ENCODE results near the gene ACOT8. TPM values are rescaled to one million over a fixed set of nuclear protein-coding genes. Genes with fewer than 3 reads are reported as not detected.

The ACOT8 gene
- total and polyA plus RNA-seq, 2 of the 8 experiments (the other 6 are each of a cell fraction or from before 2014, with no cell fraction given) = 37.6 to 88.8 TPM

DNA sequence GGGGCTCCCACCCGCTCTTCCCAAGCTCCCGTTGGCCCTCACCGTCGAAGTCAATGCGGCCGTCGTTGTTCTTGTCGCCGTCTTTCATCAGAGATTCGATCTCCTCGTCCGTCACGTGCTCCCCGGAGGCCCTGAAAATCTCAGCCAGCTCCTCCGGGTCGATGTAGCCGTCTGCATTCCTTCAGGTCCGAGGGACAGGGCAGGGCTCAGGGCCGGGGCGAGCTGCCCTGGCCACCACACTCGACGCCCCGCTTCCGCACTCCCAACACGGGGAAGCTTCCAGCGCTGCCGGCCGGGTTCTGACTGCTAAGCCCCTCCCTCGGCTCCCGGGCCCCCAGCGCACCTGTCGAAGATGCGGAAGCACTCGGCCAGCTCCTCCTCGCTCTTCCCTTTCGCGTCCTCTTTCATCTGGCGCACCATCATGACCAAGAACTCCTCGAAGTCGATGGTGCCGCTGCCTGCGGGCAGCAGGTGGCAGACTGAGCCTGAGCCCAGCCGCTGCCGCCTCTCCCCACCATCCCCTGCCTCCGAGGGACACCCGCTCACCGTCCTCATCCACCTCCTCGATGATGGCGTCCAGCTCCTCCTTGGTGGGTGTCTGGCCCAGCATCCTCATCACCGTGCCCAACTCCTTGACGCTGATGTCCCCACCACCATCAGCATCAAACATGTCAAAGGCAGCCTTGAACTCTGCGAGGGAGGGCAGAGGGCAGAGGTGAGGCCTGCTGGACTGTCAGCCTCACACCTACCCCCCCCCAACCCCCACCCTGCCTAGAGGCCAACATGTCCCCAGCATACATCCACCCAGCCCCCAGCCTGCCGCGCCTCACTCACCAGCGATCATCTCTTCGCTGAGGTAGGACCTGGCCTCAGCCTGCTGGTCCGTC is 33.0 kb downstream of the ACOT8 start (continued):
- TF ChIP-seq, protein P1, sequence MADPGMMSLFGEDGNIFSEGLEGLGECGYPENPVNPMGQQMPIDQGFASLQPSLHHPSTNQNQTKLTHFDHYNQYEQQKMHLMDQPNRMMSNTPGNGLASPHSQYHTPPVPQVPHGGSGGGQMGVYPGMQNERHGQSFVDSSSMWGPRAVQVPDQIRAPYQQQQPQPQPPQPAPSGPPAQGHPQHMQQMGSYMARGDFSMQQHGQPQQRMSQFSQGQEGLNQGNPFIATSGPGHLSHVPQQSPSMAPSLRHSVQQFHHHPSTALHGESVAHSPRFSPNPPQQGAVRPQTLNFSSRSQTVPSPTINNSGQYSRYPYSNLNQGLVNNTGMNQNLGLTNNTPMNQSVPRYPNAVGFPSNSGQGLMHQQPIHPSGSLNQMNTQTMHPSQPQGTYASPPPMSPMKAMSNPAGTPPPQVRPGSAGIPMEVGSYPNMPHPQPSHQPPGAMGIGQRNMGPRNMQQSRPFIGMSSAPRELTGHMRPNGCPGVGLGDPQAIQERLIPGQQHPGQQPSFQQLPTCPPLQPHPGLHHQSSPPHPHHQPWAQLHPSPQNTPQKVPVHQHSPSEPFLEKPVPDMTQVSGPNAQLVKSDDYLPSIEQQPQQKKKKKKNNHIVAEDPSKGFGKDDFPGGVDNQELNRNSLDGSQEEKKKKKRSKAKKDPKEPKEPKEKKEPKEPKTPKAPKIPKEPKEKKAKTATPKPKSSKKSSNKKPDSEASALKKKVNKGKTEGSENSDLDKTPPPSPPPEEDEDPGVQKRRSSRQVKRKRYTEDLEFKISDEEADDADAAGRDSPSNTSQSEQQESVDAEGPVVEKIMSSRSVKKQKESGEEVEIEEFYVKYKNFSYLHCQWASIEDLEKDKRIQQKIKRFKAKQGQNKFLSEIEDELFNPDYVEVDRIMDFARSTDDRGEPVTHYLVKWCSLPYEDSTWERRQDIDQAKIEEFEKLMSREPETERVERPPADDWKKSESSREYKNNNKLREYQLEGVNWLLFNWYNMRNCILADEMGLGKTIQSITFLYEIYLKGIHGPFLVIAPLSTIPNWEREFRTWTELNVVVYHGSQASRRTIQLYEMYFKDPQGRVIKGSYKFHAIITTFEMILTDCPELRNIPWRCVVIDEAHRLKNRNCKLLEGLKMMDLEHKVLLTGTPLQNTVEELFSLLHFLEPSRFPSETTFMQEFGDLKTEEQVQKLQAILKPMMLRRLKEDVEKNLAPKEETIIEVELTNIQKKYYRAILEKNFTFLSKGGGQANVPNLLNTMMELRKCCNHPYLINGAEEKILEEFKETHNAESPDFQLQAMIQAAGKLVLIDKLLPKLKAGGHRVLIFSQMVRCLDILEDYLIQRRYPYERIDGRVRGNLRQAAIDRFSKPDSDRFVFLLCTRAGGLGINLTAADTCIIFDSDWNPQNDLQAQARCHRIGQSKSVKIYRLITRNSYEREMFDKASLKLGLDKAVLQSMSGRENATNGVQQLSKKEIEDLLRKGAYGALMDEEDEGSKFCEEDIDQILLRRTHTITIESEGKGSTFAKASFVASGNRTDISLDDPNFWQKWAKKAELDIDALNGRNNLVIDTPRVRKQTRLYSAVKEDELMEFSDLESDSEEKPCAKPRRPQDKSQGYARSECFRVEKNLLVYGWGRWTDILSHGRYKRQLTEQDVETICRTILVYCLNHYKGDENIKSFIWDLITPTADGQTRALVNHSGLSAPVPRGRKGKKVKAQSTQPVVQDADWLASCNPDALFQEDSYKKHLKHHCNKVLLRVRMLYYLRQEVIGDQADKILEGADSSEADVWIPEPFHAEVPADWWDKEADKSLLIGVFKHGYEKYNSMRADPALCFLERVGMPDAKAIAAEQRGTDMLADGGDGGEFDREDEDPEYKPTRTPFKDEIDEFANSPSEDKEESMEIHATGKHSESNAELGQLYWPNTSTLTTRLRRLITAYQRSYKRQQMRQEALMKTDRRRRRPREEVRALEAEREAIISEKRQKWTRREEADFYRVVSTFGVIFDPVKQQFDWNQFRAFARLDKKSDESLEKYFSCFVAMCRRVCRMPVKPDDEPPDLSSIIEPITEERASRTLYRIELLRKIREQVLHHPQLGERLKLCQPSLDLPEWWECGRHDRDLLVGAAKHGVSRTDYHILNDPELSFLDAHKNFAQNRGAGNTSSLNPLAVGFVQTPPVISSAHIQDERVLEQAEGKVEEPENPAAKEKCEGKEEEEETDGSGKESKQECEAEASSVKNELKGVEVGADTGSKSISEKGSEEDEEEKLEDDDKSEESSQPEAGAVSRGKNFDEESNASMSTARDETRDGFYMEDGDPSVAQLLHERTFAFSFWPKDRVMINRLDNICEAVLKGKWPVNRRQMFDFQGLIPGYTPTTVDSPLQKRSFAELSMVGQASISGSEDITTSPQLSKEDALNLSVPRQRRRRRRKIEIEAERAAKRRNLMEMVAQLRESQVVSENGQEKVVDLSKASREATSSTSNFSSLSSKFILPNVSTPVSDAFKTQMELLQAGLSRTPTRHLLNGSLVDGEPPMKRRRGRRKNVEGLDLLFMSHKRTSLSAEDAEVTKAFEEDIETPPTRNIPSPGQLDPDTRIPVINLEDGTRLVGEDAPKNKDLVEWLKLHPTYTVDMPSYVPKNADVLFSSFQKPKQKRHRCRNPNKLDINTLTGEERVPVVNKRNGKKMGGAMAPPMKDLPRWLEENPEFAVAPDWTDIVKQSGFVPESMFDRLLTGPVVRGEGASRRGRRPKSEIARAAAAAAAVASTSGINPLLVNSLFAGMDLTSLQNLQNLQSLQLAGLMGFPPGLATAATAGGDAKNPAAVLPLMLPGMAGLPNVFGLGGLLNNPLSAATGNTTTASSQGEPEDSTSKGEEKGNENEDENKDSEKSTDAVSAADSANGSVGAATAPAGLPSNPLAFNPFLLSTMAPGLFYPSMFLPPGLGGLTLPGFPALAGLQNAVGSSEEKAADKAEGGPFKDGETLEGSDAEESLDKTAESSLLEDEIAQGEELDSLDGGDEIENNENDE (IDR thresholded peaks at IDR 0.05; ENCODE audit: insufficient replicate concordance, low read length) = no peak
- peak; percentile 82 for TF ChIP-seq CREB1 (IDR thresholded peaks at IDR 0.05)
- TF ChIP-seq SRF (IDR thresholded peaks at IDR 0.05; ENCODE audit: low read depth, low read length) = no peak
- TF ChIP-seq NRF1 (IDR thresholded peaks at IDR 0.05; ENCODE audit: low read depth, low read length) = no peak
- no peak for TF ChIP-seq PHF8 (conservative IDR thresholded peaks at IDR 0.05; ENCODE audit: low read depth, low read length)
- no peak for TF ChIP-seq EGR1 (IDR thresholded peaks at IDR 0.05; ENCODE audit: borderline replicate concordance, low read depth, low read length)
- TF ChIP-seq SP2 (IDR thresholded peaks at IDR 0.05; ENCODE audit: low read length) = no peak
- no peak for TF ChIP-seq HDAC2 (IDR thresholded peaks at IDR 0.05; ENCODE audit: borderline replicate concordance in 1 of 2, low read depth in 2 of 2, low read length in 2 of 2)
- TF ChIP-seq SIX5 (IDR thresholded peaks at IDR 0.05; ENCODE audit: low read depth, low read length) = no peak

Measured in H1 (cell line).